Mesothelial cell of epicardium (in vitro differentiated cells): Measurements from ENCODE around the gene SDK1. TPM values are rescaled to one million over a fixed set of nuclear protein-coding genes. Genes with fewer than 3 reads are reported as not detected.
A peak's percentile ranks its signal among the peaks of the same experiment; 100 is the strongest.

Experiments
- DNase-seq, 2 experiments: peaks; one replicate each; pipeline ENCODE4 v3.0.0; 2021; ENCODE audit warnings: low spot score in 2 of 2; ENCODE audit not compliant: unreplicated experiment in 2 of 2
- H3K27ac Mint-ChIP-seq: 2 replicates; pipeline ENCODE4 v1.8.0; 2021; ENCODE audit warnings: mixed read lengths
- H3K27me3 Mint-ChIP-seq: 2 replicates; pipeline ENCODE4 v1.8.0; 2021; ENCODE audit warnings: low read depth, mixed read lengths
- H3K36me3 Mint-ChIP-seq: 2 replicates; pipeline ENCODE4 v1.8.0; 2021; ENCODE audit warnings: mixed read lengths
- H3K4me1 Mint-ChIP-seq: 2 replicates; pipeline ENCODE4 v1.8.0; 2021; ENCODE audit warnings: mixed read lengths
- H3K4me3 Mint-ChIP-seq: 2 replicates; pipeline ENCODE4 v1.8.0; 2021; ENCODE audit warnings: mild to moderate bottlenecking, moderate library complexity, mixed read lengths
- H3K9me3 Mint-ChIP-seq: 2 replicates; pipeline ENCODE4 v1.8.0; 2021; ENCODE audit warnings: mixed read lengths
- total RNA-seq: library from RNA; stranded (reverse); gene quantifications from 3 replicates; pipeline ENCODE4 v1.2.1, GENCODE V29; 2021
- TF ChIP-seq, protein P1 (sequence below): fragments of 200-600 bp; sonication (generic); IDR thresholded peaks from one replicate; pipeline ENCODE4 v1.5.0; 2021; ENCODE audit warnings: antibody characterized with exemption; ENCODE audit not compliant: unreplicated experiment

Gene SDK1
- total RNA-seq, 1 donor from 2014 or later: 12.8 TPM

DNA sequence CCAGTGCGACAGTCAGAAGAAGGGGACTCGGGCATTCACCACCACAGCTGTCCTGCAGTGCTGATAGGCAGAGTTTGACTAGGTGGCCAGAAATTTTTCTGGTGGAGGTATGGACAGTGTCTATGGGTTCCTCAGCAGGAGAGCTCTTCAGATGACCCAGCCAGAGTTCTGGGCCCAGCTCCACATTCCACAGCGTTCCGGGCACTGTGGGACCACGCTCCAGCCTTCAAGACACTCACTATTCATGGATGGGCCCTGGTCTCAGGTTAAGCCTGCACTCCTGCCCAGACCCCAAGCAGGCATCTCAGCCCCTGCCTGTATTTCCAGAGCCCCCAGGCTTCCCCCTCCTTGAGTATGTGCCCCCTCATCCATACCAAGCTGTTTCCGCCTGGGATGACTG lies 884.1 kb downstream of the SDK1 start:
- TF ChIP-seq, protein P1, sequence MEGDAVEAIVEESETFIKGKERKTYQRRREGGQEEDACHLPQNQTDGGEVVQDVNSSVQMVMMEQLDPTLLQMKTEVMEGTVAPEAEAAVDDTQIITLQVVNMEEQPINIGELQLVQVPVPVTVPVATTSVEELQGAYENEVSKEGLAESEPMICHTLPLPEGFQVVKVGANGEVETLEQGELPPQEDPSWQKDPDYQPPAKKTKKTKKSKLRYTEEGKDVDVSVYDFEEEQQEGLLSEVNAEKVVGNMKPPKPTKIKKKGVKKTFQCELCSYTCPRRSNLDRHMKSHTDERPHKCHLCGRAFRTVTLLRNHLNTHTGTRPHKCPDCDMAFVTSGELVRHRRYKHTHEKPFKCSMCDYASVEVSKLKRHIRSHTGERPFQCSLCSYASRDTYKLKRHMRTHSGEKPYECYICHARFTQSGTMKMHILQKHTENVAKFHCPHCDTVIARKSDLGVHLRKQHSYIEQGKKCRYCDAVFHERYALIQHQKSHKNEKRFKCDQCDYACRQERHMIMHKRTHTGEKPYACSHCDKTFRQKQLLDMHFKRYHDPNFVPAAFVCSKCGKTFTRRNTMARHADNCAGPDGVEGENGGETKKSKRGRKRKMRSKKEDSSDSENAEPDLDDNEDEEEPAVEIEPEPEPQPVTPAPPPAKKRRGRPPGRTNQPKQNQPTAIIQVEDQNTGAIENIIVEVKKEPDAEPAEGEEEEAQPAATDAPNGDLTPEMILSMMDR: no peak
- H3K27ac Mint-ChIP-seq: peak overlapping the region; percentile 86
- H3K36me3 Mint-ChIP-seq: no peaks in the 10 kb centered on the region
- no peak for DNase-seq
- H3K9me3 Mint-ChIP-seq: no peaks in the 10 kb centered on the region
- no peaks in the 10 kb centered on the region for H3K27me3 Mint-ChIP-seq
- no peak overlapping the region for H3K4me3 Mint-ChIP-seq
- H3K4me1 Mint-ChIP-seq: peaks cover 22% of the 10 kb centered on the region

DNA sequence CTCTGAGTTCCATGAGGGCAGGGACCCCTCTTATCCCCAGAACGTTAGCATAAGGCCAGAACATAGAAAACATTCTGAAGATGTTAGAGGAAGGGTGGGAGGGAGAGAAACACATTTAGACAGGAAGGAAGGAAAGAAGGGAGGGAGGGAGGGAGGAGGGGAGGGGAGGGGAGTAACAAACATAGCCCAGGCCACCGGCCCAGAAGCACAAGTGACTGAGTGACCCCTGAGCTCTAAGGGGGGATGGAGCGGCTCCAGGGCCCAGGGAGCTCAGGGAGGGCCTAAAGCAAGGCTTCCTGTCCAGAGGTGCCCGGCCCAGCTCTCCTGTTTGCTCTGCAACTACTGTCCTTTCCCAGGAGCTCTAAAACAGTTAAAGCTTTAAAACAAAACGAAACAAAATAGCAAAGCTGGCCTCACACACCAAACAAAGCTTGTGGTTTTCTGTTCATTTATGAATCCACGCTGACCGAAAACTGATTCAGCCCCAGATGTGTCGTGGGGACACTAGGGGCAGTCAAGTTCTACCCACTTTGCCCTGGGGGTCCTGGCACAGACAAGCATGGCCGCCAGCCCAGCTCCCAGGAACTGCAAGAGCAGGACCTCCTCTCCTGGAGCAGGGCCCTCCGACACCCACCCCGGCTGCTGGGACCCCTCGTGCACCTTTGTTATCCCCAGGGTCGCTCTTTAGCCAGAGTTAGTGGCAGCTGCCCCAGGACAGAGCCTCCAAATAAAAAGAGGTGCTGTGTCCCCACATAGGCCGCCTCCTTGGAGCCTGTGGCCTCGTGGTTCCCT lies 884.9 kb downstream of the SDK1 start:
- Mint-ChIP-seq H3K9me3 (no peaks in the 10 kb centered on the region), H3K36me3 (no peaks in the 10 kb centered on the region), H3K27ac (peak overlapping the region; percentile 86), H3K27me3 (no peaks in the 10 kb centered on the region), H3K4me1 (peaks cover 22% of the 10 kb centered on the region), H3K4me3 (no peak overlapping the region)
- TF ChIP-seq, protein P1: no peak
- no peak for DNase-seq

- H3K36me3 Mint-ChIP-seq: no peaks in the 10 kb centered on the region
- TF ChIP-seq, protein P1: no peak
- no peaks in the 10 kb centered on the region for H3K9me3 Mint-ChIP-seq
- H3K4me3 Mint-ChIP-seq: no peak overlapping the region
- H3K27me3 Mint-ChIP-seq: no peaks in the 10 kb centered on the region
- no peak overlapping the region for H3K27ac Mint-ChIP-seq
- peaks cover 22% of the 10 kb centered on the region for H3K4me1 Mint-ChIP-seq
- no peak for DNase-seq
These were observed 885.4 kb downstream of the SDK1 start for GRCh38 chr7:4186513-4186780.

- H3K4me3 Mint-ChIP-seq: peak overlapping the region; percentile 45
- TF ChIP-seq, protein P1: no peak
- no peaks in the 10 kb centered on the region for H3K27me3 Mint-ChIP-seq
- peak overlapping the region; percentile 72 for H3K27ac Mint-ChIP-seq
- H3K36me3 Mint-ChIP-seq: no peaks in the 10 kb centered on the region
- no peaks in the 10 kb centered on the region for H3K9me3 Mint-ChIP-seq
- peaks cover 22% of the 10 kb centered on the region for H3K4me1 Mint-ChIP-seq
- DNase-seq: no peak
These were observed 887.6 kb downstream of the SDK1 start for GRCh38 chr7:4188651-4189050.

- H3K27ac Mint-ChIP-seq: peak overlapping the region; percentile 72
- peaks cover 22% of the 10 kb centered on the region for H3K4me1 Mint-ChIP-seq
- peak in 1 of 2 experiments; percentile 55 for DNase-seq
- no peaks in the 10 kb centered on the region for H3K9me3 Mint-ChIP-seq
- H3K27me3 Mint-ChIP-seq: no peaks in the 10 kb centered on the region
- no peaks in the 10 kb centered on the region for H3K36me3 Mint-ChIP-seq
- peak overlapping the region; percentile 45 for H3K4me3 Mint-ChIP-seq
- TF ChIP-seq, protein P1: no peak
These were observed 888.1 kb downstream of the SDK1 start for GRCh38 chr7:4189131-4189570.
